IPS-18c (cell line): ENCODE data around the gene H6PD.
"Not testable (repeated sequence)": the region's sequence is repeated elsewhere in the genome, so short reads cannot be mapped to it uniquely, and the experiment has no call there.

Experiments used
- H3K4me3 ChIP-seq: 2 replicates; pipeline ENCODE4 v1.7.0; 2013; ENCODE audit warnings: low read depth, mild to moderate bottlenecking, low read length, moderate library complexity; ENCODE audit not compliant: insufficient read depth
- H3K9me3 ChIP-seq: one replicate; pipeline ENCODE4 v1.6.1; 2013; ENCODE audit warnings: mild to moderate bottlenecking, low read length, moderate library complexity; ENCODE audit not compliant: control insufficient read depth, insufficient read depth

The H6PD gene

DNA sequence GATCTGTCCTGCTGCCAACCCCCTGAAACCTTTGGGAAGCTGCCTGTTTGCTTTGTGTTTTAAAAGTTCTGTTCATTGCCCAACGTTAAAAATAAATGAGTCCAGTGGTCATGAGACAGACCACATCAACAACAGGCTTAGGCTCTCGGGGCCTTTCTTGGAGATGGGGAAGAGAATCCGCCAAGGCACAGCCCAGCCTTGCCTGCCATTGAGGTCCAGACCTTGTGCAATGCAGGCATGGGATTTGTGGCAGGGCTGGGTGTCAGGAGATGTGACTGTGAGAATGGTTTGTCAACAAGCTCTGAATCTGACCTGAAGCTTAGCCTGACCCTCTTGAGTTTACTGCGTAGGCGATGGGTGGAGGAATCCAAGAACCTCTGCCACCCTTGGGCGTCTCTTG lies 62.3 kb downstream of the H6PD start:
- Histone ChIP-seq H3K9me3 (no peaks in the 10 kb centered on the region), H3K4me3 (no peak overlapping the region)

DNA sequence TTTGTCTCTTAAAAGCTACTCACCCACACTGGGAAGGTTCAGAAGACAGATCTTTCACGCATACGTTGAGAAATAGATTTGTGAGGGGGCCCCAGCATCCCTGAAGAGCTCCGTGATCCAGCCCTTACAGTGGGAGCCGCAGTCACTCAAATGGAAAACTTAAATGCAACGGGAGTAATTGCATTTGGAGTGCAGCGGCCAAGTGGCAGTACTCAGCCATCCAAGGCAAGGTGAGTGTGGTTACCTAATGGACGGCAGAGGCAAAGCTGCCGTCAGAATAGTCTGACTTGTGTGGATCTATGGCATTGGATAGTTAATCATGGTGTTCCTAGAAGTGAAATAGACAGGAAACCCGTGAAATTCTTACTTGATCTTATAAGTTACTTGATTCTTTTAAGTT lies 63.3 kb downstream of the H6PD start:
- no peak overlapping the region for H3K4me3 ChIP-seq
- H3K9me3 ChIP-seq, result no peaks in the 10 kb centered on the region

DNA sequence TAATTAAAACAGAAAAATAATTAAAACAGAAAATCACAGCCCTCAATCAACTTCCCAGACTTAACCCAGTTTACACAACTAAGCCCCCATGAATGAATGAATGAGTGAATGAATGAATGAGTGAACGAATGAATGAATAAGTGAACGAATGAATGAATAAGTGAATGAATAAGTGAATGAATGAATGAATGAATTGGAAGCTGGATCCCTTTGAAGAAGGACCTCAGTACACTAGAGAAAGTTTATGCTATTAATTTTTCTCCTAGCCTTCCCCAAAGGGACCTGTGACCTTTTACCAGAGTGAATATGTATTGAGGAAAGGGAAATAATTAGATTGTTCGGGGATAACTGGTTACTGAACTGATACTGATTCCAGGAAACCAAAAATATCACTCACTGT lies 63.7 kb downstream of the H6PD start:
- Histone ChIP-seq H3K9me3 (no peaks in the 10 kb centered on the region), H3K4me3 (no peak overlapping the region)

- not testable (repeated sequence) for H3K4me3 ChIP-seq, H3K9me3 ChIP-seq
These were observed 65.3 kb downstream of the H6PD start for GRCh38 chr1:9299571-9300541.

GRCh38 chr1:9300573-9300972 lies 66.0 kb downstream of the H6PD start:
- Histone ChIP-seq H3K9me3 (no peaks in the 10 kb centered on the region), H3K4me3 (no peak overlapping the region)

DNA sequence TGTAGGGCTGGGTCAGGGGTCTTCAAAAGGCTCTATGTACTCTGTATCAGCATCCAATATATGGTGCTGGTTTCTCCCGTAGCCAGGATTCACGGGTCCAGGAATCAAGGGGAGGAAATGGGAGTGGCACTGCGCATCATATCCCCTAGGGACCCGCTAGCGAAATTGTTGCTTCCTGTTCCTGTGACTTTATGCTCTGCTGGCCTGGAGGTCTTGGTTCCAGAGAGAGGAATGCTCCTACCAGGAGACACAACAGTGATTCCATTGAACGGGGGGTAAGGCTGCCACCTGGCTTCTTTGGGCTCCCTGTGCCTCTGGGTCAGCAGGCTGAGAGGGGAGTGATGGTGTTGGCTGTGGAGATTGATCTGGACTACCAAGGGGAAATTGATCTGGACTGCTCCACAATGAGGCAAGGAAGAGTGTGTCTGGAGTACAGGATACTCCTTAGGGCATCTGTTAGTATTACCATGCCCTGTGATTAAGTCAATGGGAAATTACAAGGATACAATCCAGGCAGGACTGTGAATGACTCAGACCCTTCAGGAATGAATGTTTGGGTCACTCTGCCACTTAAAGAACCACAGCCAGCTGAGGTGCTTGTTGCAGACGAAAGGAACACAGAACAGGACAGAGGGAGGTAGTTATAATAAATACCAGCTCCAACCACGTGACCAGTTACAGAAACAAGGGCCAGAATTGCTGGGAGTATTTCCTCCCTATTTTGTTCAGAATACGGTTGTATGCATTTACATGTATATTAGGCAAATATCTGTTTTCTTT lies 68.4 kb downstream of the H6PD start:
- no peak overlapping the region for H3K4me3 ChIP-seq

GRCh38 chr1:9303916-9304315 lies 69.3 kb downstream of the H6PD start:
- no peak overlapping the region for H3K4me3 ChIP-seq
- no peaks in the 10 kb centered on the region for H3K9me3 ChIP-seq

More for the DNA sequence above, 68.4 kb downstream of the H6PD start:
- no peaks in the 10 kb centered on the region for H3K9me3 ChIP-seq

- Histone ChIP-seq H3K9me3 (no peaks in the 10 kb centered on the region), H3K4me3 (no peak overlapping the region)
These were observed 70.6 kb downstream of the H6PD start for GRCh38 chr1:9305216-9305615.

DNA sequence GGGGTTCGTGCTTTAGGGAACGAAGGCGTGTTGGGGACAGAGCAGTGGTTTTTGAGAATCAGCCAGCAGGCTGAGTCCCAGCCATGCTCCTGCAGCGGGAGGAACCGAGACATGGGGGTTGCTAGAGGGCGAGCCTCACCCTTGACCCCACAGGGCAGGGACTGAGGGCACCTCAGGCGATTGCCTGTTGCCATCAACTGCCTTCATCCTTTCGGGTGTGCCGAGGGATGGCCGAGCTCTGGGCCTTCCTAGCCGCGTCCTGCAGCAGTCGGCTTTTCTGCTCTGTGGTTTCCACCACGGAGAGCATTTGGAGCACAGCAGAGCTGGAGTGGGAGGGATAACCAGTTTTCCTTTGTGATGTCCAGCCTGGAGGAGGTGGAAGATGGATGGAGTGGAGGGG lies 71.4 kb downstream of the H6PD start:
- Histone ChIP-seq H3K9me3 (no peaks in the 10 kb centered on the region), H3K4me3 (no peak overlapping the region)

- no peaks in the 10 kb centered on the region for H3K9me3 ChIP-seq
- no peak overlapping the region for H3K4me3 ChIP-seq
These were observed 72.7 kb downstream of the H6PD start for GRCh38 chr1:9307303-9307702.

- Histone ChIP-seq H3K4me3 (no peak overlapping the region), H3K9me3 (no peaks in the 10 kb centered on the region)
These were observed 73.7 kb downstream of the H6PD start for GRCh38 chr1:9308236-9308785.

GRCh38 chr1:9309080-9309479 lies 74.5 kb downstream of the H6PD start:
- Histone ChIP-seq H3K4me3 (no peak overlapping the region), H3K9me3 (no peaks in the 10 kb centered on the region)

DNA sequence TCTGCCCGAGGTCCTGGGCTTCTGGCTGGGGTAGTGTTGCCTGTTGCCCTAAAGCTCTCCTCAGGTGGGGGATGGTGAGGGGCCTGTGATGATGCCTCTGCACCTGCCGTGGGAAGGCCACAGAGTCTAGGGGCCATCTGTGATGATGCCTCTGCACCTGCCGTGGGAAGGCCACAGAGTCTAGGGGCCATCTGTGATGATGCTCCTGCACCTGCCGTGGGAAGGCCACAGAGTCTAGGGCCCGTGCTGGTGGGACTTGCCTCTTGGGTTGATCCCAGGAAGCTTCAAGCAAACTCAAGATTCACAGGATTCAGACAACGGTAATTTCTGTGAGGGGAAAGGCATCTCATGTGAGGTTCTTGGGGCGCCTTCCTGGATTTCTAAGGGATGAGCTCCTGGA lies 75.4 kb downstream of the H6PD start:
- Histone ChIP-seq H3K9me3 (no peaks in the 10 kb centered on the region), H3K4me3 (no peak overlapping the region)

DNA sequence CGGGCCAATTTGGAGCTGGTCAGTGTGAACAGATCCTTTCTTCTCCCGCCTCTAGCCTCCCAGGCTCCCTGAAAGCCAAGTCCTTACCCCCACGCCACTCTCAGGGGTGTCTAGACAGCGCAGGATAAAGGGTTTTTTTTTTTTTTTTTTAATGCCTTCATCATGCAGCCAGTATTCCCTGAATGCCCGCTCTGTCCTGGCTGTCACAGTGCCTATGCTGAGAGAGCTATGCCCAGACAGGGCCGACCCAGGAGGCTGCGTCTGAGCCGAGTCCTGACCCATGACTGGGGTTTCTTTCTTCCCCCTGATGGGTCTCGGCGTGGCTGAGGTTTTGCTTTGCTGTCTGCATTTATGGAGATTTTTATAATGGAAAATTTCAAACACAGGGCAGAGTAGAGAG lies 76.5 kb downstream of the H6PD start:
- H3K4me3 ChIP-seq, result no peak overlapping the region

GRCh38 chr1:9311479-9311878 lies 76.9 kb downstream of the H6PD start:
- Histone ChIP-seq H3K4me3 (no peak overlapping the region), H3K9me3 (no peaks in the 10 kb centered on the region)

More for the DNA sequence above, 76.5 kb downstream of the H6PD start:
- H3K9me3 ChIP-seq, result no peaks in the 10 kb centered on the region

- no peaks in the 10 kb centered on the region for H3K9me3 ChIP-seq
- no peak overlapping the region for H3K4me3 ChIP-seq
These were observed 77.7 kb downstream of the H6PD start for GRCh38 chr1:9312168-9312720.

DNA sequence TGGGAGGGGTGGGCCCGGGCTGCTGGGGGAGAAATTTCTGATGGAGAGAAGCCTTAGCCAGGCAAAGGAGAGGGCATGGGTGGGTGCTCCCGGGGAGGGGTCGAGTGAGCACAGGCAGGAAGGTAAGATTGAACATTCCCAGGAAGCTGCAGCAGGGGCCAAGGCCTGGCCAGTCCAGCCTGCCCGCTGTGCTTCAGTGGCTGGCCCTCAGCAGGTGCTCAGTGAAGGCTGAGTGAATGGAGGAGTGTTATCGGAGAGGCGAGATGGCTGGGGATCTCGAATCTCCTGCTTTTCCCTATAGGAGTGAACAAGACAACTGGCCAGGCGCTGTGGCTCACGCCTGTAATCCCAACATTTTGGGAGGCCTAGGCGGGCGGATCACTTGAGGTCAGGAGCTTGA lies 79.0 kb downstream of the H6PD start:
- Histone ChIP-seq H3K4me3 (no peak overlapping the region), H3K9me3 (no peaks in the 10 kb centered on the region)

GRCh38 chr1:9314111-9314510 lies 79.5 kb downstream of the H6PD start:
- no peak overlapping the region for H3K4me3 ChIP-seq
- H3K9me3 ChIP-seq, result no peaks in the 10 kb centered on the region
